ENCODE results near the gene SNX8.

SNX8 gene

DNA sequence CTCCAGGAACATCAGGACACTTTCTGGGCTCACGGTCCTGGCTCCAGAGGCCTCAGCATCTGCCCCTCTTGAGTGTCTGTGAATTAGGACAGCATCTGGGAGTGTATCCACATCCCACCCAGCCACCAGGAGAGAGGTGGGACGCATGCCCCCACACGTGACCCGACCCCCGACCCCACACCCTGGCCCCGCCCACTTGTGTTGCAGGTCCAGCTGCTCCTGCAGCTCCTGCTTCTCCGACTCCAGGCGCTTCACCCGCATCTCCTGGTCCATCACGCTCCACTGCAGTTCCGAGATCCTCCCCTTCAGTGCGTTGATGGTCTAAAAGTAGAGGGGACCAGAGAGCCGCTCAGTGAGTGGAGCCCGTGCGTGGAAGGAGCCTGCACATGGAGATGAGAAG lies 95.1 kb downstream of the SNX8 start:
- no peak for DNase-seq

- DNase-seq = no peak
Observed at GRCh38 chr7:2218444-2218785, 95.8 kb downstream of the SNX8 start.

DNA sequence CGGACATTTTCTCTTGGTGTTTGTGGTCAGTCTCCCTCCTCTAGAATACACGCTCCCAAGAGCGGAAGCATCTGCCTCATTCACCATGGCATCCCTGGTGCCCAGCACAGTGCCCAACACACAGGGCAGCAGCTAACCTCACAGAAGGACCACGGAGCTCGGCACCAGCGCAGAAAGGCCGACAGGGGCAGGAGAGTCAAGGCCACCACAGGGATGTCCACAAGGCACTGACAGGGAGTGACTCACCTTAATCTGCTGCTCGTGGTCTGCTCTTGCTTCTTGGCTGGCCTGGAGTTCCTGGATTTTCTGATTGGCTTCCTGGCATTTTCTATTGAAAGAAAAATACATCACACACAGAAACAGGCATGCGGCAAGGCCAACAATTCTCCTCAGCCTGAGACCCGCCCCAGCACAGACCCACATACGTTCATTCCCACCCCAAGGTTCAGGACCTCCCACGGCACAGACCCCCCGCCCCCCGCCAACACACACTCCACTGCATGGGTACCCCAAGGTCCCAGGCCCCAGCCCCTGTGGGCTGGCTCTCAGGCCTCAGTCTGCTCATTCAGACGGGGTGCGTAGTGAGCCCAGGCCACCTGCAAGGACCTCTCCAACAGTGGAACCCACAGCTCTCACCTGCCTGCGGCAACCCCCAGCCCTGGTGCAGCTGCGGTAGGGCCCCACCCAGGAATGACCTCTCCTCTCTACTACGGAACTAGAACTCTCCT lies 96.4 kb downstream of the SNX8 start:
- DNase-seq = no peak

GRCh38 chr7:2217206-2217605 lies 97.0 kb downstream of the SNX8 start:
- DNase-seq = no peak

GRCh38 chr7:2215851-2216250 lies 98.4 kb downstream of the SNX8 start:
- DNase-seq = no peak

DNA sequence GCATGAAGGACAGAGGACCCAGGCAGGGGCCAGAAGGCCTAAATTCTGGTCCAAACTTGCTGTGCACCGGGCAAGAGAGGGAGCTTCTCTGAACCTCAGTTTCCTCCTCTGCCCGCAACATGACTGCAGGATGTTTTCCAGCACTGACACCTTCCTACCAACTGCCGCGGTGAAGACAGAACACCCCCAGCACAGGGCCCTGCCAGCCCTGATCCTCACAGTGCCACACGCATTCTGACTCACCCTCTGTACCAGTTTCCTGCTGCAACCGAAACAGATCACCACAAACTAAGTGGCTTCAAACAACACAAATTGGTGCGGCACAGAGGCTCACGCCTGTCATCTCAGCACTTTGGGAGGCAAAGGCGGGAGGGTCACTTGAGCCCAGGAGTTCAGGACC lies 99.6 kb downstream of the SNX8 start:
- DNase-seq = no peak

DNA sequence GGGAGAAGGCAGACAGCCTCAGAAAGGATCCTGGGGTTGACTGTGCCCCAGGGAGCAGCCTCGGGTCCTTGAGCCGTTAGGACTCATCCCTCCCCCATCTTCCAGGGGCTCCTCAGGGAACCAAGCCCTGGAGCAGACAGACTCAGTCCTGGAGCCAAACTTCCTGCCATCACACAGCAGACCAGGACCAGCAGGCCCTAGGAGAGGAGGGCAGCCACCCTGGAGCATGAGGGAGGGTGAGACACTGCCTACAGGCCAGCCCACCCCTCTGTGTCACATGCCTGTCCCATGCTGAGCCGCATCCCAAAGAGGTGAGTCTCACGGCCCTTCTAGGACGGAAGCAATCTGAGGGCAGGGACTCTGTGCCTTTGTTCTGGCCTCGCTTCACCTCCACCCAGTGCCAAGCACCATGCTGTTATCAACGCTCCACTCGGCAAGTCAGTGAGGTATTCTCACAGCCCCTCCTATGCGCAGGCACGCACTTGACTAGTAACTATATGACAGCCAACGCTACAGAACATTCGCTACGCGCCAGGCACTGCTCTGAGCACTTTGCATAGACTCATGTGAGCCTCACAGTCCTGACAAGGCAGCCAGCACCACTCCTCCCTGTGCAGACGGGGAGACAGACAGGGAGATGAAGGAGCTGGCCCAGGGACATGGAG lies 100.6 kb downstream of the SNX8 start:
- DNase-seq = no peak

DNA sequence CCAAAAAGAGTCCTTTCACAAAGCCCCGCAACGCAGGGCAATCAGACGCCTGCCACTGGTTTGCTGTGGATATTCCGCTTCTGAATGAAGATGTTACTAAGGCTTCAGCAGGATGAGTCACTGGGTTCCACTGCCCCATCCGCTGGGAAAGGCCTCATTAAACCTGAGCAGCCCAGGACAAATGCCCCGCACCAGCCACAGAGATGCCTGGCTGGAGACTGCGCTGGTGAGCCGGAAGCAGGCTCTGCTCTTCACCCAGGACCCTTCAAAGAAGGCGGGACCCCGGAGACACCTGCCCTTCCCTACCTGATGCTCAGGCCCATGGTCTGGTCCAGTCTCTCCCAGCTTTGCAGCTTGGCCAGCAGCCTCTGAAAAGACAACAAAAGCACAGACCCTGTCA lies 101.3 kb downstream of the SNX8 start:
- no peak for DNase-seq

DNA sequence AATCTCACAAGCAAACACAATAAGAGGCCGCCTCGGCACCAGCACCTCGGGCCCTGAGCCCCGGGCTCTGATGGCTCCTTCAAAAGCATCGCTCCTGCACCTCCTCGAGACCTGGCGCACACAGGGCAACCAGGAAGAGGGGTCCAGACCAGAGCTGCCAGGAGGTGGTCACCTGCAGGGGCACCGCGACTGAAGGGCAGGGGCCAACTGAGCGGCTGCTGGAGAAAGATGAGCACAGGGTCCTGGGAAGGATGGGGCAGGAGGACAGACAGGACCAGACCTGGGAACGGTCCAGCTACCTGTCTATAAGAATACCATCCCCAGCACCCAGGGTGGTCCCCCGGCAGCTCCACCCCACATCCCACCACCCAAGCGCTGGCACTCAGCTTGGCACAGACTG lies 102.3 kb downstream of the SNX8 start:
- no peak for DNase-seq

- no peak for DNase-seq
Observed at GRCh38 chr7:2211259-2211880, 102.9 kb downstream of the SNX8 start.

- no peak for DNase-seq
Observed at GRCh38 chr7:2210551-2211258, 103.5 kb downstream of the SNX8 start.

DNA sequence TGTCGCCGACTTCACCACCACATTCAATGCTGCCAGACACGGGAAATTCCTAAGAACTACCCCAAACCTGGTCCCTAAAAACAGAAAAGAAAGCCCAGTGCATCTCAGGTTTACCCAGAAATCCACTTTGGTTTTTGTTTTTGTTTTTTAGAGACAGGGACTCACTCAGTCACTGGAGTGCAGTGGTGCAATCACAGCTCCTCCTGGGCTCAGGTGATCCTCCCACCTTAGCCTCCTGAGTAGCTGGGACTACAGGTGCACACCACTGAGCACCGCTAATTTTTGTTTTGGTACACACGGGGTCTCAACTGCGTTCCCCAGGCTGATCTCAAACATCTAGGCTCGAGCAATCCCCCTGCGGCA lies 104.3 kb downstream of the SNX8 start:
- no peak for DNase-seq

GRCh38 chr7:2209146-2209960 lies 104.9 kb downstream of the SNX8 start:
- DNase-seq = peak; percentile 35

- DNase-seq = no peak
Observed at GRCh38 chr7:2208712-2209111, 105.5 kb downstream of the SNX8 start.

DNA sequence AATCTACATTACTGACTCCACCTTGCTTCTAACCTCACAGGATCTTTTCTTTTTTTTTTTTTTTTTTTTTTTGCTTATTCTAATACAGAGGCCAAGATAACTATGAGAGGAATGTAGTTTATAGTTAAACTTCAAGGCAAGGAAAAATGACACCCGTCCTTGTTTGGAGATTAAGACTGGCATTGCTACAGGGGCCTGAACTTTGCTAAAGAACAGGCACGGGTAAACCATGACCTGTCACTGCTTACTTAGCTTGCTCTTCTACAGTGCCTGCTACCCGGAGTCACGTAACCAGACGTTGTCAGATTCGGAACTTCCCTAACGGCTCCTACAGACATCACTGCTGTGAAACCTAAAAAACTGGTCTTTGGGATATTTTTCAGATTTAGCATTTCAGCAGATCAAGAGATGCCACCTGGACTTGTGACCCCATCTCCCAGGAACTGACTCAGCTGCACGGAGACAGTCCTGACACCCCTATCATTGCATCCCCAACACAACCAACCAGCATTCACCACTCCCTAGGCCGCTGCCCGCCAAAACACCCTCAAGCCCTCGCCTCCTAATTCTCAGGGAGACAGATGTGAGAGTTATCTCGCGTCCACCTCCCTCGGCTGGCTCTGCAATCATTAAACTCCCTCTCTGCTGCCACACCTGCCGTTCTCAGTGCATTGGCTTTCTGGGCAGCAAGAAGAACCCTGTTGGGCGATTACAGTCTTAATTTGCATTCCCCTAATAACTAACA lies 109.0 kb downstream of the SNX8 start:
- no peak for DNase-seq

GRCh38 chr7:2204446-2204845 lies 109.8 kb downstream of the SNX8 start:
- DNase-seq = no peak

- DNase-seq = peak; percentile 65
Observed at GRCh38 chr7:2203766-2204300, 110.4 kb downstream of the SNX8 start.

DNA sequence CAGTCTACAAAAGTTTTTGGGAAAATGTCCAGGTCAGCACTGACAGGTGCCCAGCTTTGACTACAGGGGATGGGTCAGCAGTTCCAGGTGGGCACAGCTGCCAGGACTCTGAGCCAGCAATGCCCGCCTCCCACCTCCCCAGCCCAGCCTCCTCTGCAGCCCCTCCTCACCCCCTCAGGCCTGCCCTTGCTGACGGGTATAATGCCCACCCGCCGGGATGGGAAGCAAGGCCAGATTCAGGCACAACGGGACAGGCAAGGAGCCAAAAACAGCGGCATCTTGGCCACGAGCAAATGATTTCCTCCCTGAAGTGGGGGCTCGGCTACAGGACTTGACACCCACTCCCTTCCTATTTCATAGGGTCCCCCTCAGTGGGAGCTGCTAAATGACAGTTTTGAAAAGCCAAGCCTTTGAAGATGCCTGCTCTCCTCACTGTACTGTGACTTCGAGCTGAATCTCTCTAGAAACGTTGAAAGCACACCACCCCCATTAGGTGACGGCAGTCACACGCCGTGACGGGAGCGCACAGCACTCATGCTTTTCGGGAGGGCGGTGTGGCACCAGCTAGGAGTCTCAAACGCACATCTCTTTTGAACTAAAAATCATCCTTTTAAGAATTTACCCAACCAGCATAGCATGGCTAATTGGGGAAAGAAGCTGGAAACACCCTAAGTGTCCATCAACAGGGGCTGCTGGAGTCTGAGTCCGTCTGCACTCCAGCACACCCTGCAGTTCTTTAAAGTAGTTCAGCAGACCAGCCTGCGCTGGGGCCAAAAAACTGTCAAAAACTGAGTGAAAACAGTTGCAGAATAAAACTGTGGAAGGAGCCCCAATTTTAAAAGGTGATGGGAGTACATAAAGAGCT lies 111.1 kb downstream of the SNX8 start:
- no peak for DNase-seq

DNA sequence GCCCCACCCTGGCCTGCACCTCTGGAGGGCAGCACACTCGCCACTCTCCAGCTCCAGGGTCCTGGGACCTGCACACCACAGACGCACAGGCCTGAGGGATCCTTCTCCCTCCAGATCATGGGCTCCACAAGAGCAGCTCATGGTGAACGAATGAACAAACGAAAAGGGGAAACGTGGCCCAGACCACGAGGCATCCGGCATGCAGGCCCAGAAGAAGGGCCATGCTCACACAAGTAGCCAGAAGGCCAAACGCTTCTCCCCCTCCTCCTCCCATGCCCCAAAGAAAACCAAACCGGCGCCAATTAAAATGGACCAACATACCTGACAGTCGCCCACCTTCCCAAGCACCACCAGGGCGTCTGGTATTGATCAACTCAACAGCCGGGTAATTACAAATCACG lies 111.9 kb downstream of the SNX8 start:
- DNase-seq = no peak

Data from inflammatory macrophage treated with lipopolysaccharide for 4 hours (primary cell).